ENCODE results near the gene TEX264. TPM values are rescaled to one million over a fixed set of nuclear protein-coding genes. Genes with fewer than 3 reads are reported as not detected.

The TEX264 gene
- total RNA-seq, 2 experiments from 2014 or later: 24.9 to 25.9 TPM

- no peak overlapping the region for H3K4me3 Mint-ChIP-seq
- Histone ChIP-seq H3K27me3 (ENCODE audit: control insufficient read depth in 1 of 2, insufficient read depth in 2 of 2, low read length in 2 of 2) (no peaks in the 10 kb centered on the region), H3K27ac (ENCODE audit: low read depth in 1 of 2, low read length in 2 of 2) (no peak overlapping the region), H3K4me1 (ENCODE audit: insufficient read depth, low read length) (no peaks in the 10 kb centered on the region), H3K4me3 (ENCODE audit: low read length) (no peak overlapping the region), H3K36me3 (ENCODE audit: insufficient read depth, low read length) (peaks cover 71% of the 10 kb centered on the region), H3K9me3 (ENCODE audit: control insufficient read depth in 1 of 2, insufficient read depth in 1 of 2, low read length in 2 of 2) (no peaks in the 10 kb centered on the region)
- no peak for TF ChIP-seq CTCF (IDR thresholded peaks at IDR 0.05)
- H3K9me3 Mint-ChIP-seq: no peaks in the 10 kb centered on the region
- no peaks in the 10 kb centered on the region for H3K27me3 Mint-ChIP-seq
- DNase-seq (no peak), ATAC-seq (ENCODE audit: poor library complexity) (no peak)
- ChIA-PET POLR2A (no interaction called here), CTCF (no interaction called here)
- no peak overlapping the region for H3K27ac Mint-ChIP-seq
- no peaks in the 10 kb centered on the region for H3K4me1 Mint-ChIP-seq (ENCODE audit: low read depth)
- peaks cover 79% of the 10 kb centered on the region for H3K36me3 Mint-ChIP-seq (ENCODE audit: low read depth)
- intact Hi-C loops (cut with DNase I, micrococcal nuclease): no loop called here
Measured at GRCh38 chr3:51630513-51630912, 40.5 kb upstream of the TEX264 start.

- POLR2A ChIA-PET: no interaction called here
- Histone ChIP-seq H3K36me3 (ENCODE audit: insufficient read depth, low read length) (peaks cover 90% of the 10 kb centered on the region), H3K4me3 (ENCODE audit: low read length) (no peak overlapping the region), H3K4me1 (ENCODE audit: insufficient read depth, low read length) (no peaks in the 10 kb centered on the region), H3K9me3 (ENCODE audit: control insufficient read depth in 1 of 2, insufficient read depth in 1 of 2, low read length in 2 of 2) (no peaks in the 10 kb centered on the region), H3K27ac (ENCODE audit: low read depth in 1 of 2, low read length in 2 of 2) (no peak overlapping the region), H3K27me3 (ENCODE audit: control insufficient read depth in 1 of 2, insufficient read depth in 2 of 2, low read length in 2 of 2) (no peaks in the 10 kb centered on the region)
- H3K9me3 Mint-ChIP-seq: no peaks in the 10 kb centered on the region
- CTCF ChIA-PET: no interaction called here
- no peak overlapping the region for H3K27ac Mint-ChIP-seq
- peaks cover 88% of the 10 kb centered on the region for H3K36me3 Mint-ChIP-seq (ENCODE audit: low read depth)
- H3K4me3 Mint-ChIP-seq: no peak overlapping the region
- H3K4me1 Mint-ChIP-seq (ENCODE audit: low read depth): no peaks in the 10 kb centered on the region
- DNase-seq: no peak
- H3K27me3 Mint-ChIP-seq: no peaks in the 10 kb centered on the region
- TF ChIP-seq CTCF (IDR thresholded peaks at IDR 0.05): no peak
- intact Hi-C loops (cut with DNase I, micrococcal nuclease): no loop called here
- ATAC-seq (ENCODE audit: poor library complexity): no peak
Measured at GRCh38 chr3:51637144-51637940, 33.7 kb upstream of the TEX264 start.

- TF ChIP-seq CTCF (IDR thresholded peaks at IDR 0.05): peak; percentile 19
- ATAC-seq (ENCODE audit: poor library complexity): no peak
- Mint-ChIP-seq H3K4me1 (ENCODE audit: low read depth) (no peaks in the 10 kb centered on the region), H3K9me3 (no peaks in the 10 kb centered on the region), H3K36me3 (ENCODE audit: low read depth) (peaks cover 87% of the 10 kb centered on the region), H3K4me3 (no peak overlapping the region), H3K27me3 (no peaks in the 10 kb centered on the region), H3K27ac (no peak overlapping the region)
- H3K27me3 ChIP-seq (ENCODE audit: control insufficient read depth in 1 of 2, insufficient read depth in 2 of 2, low read length in 2 of 2): no peaks in the 10 kb centered on the region
- no peaks in the 10 kb centered on the region for H3K9me3 ChIP-seq (ENCODE audit: control insufficient read depth in 1 of 2, insufficient read depth in 1 of 2, low read length in 2 of 2)
- peak in 9 of 14 experiments; percentile 2 to 54 (median 9) for DNase-seq
- peaks cover 89% of the 10 kb centered on the region for H3K36me3 ChIP-seq (ENCODE audit: insufficient read depth, low read length)
- no peaks in the 10 kb centered on the region for H3K4me1 ChIP-seq (ENCODE audit: insufficient read depth, low read length)
- ChIA-PET POLR2A (no interaction called here), CTCF (no interaction called here)
- no peak overlapping the region for H3K27ac ChIP-seq (ENCODE audit: low read depth in 1 of 2, low read length in 2 of 2)
- intact Hi-C loops (cut with DNase I, micrococcal nuclease): no loop called here
- no peak overlapping the region for H3K4me3 ChIP-seq (ENCODE audit: low read length)
Measured at GRCh38 chr3:51637941-51638471, 33.0 kb upstream of the TEX264 start.
